Measurements from ENCODE around the gene PLEKHM3.

The PLEKHM3 gene

DNA sequence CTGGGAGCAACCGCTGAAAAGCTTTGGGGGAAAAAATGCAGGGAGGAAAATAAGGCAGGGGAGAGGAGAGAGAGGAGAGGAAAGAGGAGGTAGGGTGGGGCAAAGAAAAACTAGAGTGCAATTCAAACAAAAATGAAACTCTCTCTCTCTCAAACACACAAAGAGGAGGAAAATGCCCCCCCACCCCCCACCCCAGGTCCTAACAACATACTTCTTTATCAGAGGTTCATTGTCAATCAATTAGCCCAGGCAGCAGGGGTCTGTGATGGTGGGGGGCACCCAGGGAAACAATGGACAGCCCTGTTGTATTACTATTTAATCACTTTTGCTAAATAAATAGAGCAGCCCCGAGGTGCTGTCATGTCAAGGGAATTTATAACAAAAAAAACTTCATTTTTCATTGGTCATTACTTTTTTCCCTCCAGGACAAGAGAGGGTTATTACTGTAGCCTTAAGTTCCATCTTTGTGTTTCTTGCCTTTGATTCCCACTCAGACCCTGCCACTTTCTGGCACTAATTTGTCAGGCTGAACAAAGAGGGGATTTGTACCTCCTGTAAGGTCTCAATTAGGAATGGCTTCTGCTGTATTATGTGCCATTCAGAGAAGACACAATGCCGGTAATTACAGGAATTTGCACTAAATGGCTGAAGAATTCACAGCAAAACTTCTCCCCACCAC lies 55.0 kb downstream of the PLEKHM3 start:
- no peak overlapping the region for H3K4me3 ChIP-seq (ENCODE audit: control insufficient read depth, low read depth, low read length)
- DNase-seq (ENCODE audit: low read depth), result no peak
- TF ChIP-seq, protein P1, sequence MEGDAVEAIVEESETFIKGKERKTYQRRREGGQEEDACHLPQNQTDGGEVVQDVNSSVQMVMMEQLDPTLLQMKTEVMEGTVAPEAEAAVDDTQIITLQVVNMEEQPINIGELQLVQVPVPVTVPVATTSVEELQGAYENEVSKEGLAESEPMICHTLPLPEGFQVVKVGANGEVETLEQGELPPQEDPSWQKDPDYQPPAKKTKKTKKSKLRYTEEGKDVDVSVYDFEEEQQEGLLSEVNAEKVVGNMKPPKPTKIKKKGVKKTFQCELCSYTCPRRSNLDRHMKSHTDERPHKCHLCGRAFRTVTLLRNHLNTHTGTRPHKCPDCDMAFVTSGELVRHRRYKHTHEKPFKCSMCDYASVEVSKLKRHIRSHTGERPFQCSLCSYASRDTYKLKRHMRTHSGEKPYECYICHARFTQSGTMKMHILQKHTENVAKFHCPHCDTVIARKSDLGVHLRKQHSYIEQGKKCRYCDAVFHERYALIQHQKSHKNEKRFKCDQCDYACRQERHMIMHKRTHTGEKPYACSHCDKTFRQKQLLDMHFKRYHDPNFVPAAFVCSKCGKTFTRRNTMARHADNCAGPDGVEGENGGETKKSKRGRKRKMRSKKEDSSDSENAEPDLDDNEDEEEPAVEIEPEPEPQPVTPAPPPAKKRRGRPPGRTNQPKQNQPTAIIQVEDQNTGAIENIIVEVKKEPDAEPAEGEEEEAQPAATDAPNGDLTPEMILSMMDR (conservative IDR thresholded peaks at IDR 0.05; ENCODE audit: control insufficient read depth, insufficient read depth, low read depth, low read length), result no peak

- no peak for DNase-seq (ENCODE audit: low read depth)
- no peak overlapping the region for H3K4me3 ChIP-seq (ENCODE audit: control insufficient read depth, low read depth, low read length)
- TF ChIP-seq, protein P1 (conservative IDR thresholded peaks at IDR 0.05; ENCODE audit: control insufficient read depth, insufficient read depth, low read depth, low read length), result no peak
Observed at GRCh38 chr2:207969249-207969648, 56.1 kb downstream of the PLEKHM3 start.

DNA sequence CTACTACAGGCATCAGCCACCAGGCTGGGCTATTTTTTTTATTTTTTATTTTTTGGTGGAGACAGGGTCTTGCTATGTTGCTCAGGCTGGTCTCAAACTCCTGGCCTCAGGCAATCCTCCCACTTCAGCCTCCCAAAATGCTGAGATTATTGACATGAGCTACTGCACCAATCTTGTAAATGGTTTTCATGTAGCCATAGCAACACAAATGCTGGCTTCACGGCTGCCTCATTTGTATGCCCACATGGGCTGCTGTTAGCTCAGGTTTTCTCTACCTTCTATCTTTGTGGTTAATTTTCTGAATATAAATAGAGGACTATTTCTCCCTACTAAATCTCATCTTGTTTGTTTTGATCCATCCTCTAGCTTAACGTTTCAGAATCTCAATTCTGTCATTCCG lies 58.2 kb downstream of the PLEKHM3 start:
- TF ChIP-seq, protein P1 (conservative IDR thresholded peaks at IDR 0.05; ENCODE audit: control insufficient read depth, insufficient read depth, low read depth, low read length), result no peak
- DNase-seq (ENCODE audit: low read depth), result no peak

GRCh38 chr2:207960911-207961310 lies 64.4 kb downstream of the PLEKHM3 start:
- no peak for DNase-seq (ENCODE audit: low read depth)
- no peak overlapping the region for H3K4me3 ChIP-seq (ENCODE audit: control insufficient read depth, low read depth, low read length)
- TF ChIP-seq, protein P1 (conservative IDR thresholded peaks at IDR 0.05; ENCODE audit: control insufficient read depth, insufficient read depth, low read depth, low read length), result no peak

More for the DNA sequence above, 58.2 kb downstream of the PLEKHM3 start:
- H3K4me3 ChIP-seq (ENCODE audit: control insufficient read depth, low read depth, low read length), result no peak overlapping the region

DNA sequence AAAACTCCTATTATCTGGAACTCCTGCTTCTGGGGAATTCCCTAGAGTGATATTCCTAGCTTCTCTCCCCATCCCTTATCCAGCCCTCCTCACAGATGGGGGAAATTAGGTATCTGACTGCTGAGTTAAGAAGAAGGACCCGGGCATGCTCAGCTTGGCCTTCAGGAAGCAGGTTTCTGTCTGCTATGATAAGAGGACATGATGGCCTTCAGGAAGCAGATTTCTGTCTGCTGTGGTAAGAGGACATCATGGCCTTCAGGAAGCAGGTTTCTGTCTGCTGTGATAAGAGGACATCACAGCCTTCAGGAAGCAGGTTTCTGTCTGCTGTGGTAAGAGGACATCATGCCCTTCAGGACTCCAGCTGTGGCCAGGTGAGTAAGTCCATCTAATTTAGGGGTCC lies 65.2 kb downstream of the PLEKHM3 start:
- DNase-seq (ENCODE audit: low read depth), result no peak
- H3K4me3 ChIP-seq (ENCODE audit: control insufficient read depth, low read depth, low read length), result no peak overlapping the region
- TF ChIP-seq, protein P1 (conservative IDR thresholded peaks at IDR 0.05; ENCODE audit: control insufficient read depth, insufficient read depth, low read depth, low read length), result no peak

GRCh38 chr2:207956771-207957170 lies 68.6 kb downstream of the PLEKHM3 start:
- TF ChIP-seq, protein P1 (conservative IDR thresholded peaks at IDR 0.05; ENCODE audit: control insufficient read depth, insufficient read depth, low read depth, low read length), result no peak
- no peak for DNase-seq (ENCODE audit: low read depth)

More at GRCh38 chr2:207956771-207957170, 68.6 kb downstream of the PLEKHM3 start:
- H3K4me3 ChIP-seq (ENCODE audit: control insufficient read depth, low read depth, low read length), result no peak overlapping the region
